Adrenal gland (tissue), 12 donors: ENCODE measurements around the gene WFS1. TPM values are rescaled to one million over a fixed set of nuclear protein-coding genes. Genes with fewer than 3 reads are reported as not detected.

ENCODE experiments used
- DNase-seq, 7 donors: peaks; one replicate each; pipeline ENCODE4 v3.0.0-alpha.2; 2019 to 2020
- H3K27ac ChIP-seq, 5 donors: fragments of 200-600 bp; sonication (generic) in 4 of 5; 1 replicate in 3 of 5; 2 replicates in 2 of 5; pipeline versions ENCODE4 v1.5.1 to v1.8.0; 2016 to 2020; ENCODE audit warnings: mild to moderate bottlenecking in 1 of 5
- H3K27me3 ChIP-seq: fragments of 200-600 bp; 2 replicates; pipeline ENCODE4 v1.8.0; 2021
- H3K36me3 ChIP-seq, 2 donors: fragments of 200-600 bp; replicated peaks in 1 of 2; 1 replicate in 1 of 2; 2 replicates in 1 of 2; pipeline versions ENCODE4 v1.5.1 to v1.8.0; 2018 to 2022
- H3K4me1 ChIP-seq, 2 donors: fragments of 200-600 bp; replicated peaks in 1 of 2; 1 replicate in 1 of 2; 2 replicates in 1 of 2; pipeline versions ENCODE4 v1.5.1 to v1.8.0; 2018 to 2021
- H3K4me3 ChIP-seq, 4 donors: fragments of 200-600 bp; sonication (generic) in 3 of 4; one replicate each; pipeline ENCODE4 v1.5.1; 2016 to 2018
- H3K9me3 ChIP-seq, 3 donors: fragments of 200-600 bp; sonication (generic) in 1 of 3; replicated peaks in 1 of 3; 1 replicate in 2 of 3; 2 replicates in 1 of 3; pipeline versions ENCODE4 v1.5.1 to v1.8.0; 2016 to 2021
- POLR2A ChIP-seq, 2 donors: fragments of 450-650 bp; IDR thresholded peaks; one replicate each; pipeline ENCODE4 v1.6.1; 2017; ENCODE audit warnings: antibody characterized with exemption in 2 of 2, mild to moderate bottlenecking in 2 of 2, moderate library complexity in 1 of 2
- WGBS, 4 donors: extraction: QIAGEN DNeasy Blood & Tissue Kit in 2 of 4; methylation state at CpG; one replicate each; pipeline versions ENCODE4 v1.1.5 to v1.1.7; 2013 to 2017; 5-methylcytosine and 5-hydroxymethylcytosine counted together
- intact Hi-C, 2 donors: fragments of 100-400 bp; cut with DNase I; formaldehyde crosslinking; loops; one replicate each; pipeline versions ENCODE4 v1.14.1 to v1.15.0; 2022 to 2023
- polyA plus RNA-seq, 3 donors: library from polyadenylated mRNA; stranded (reverse); fragments of 200-250 nt in 2 of 3; fragments of 350-450 nt in 1 of 3; fragmentation: Illumina TruSeq in 1 of 3; extraction: RNeasy Lipid Tissue Mini Kit (QIAGEN cat#74804) in 1 of 3; gene quantifications; one replicate each; pipeline ENCODE4 v1.2.3, GENCODE V29; 2013 to 2014
- total RNA-seq, 9 donors: library from RNA; depleted of rRNA in 4 of 9; stranded (reverse); fragments of >200 nt in 4 of 9; fragments of 120-200 nt in 1 of 9; fragmentation: NEBNext Ultra II Directional in 1 of 9; extraction: Animal tissue kit (Norgen Biotek cat#: 25700) in 1 of 9; gene quantifications; one replicate each; pipeline versions ENCODE4 v1.1.0 to v1.2.4, GENCODE V29; 2013 to 2023
- TF ChIP-seq, protein P1 (sequence below), 6 experiments: fragments of 450-650 bp in 4 of 6; fragments of 200-600 bp in 2 of 6; sonication (generic) in 1 of 6; IDR thresholded peaks; 1 replicate in 5 of 6; 2 replicates in 1 of 6; pipeline versions ENCODE4 v1.5.1 to v1.8.0; 2016 to 2021; ENCODE audit warnings: antibody characterized with exemption in 6 of 6, mild to moderate bottlenecking in 2 of 6, moderate library complexity in 1 of 6
- donor health status: healthy with polysubstance abuse.
- donor health status: Bipolar disorder and iron deficiency.
- donor health status: DM: yes; HTN: yes; CAD: no.
- donor health status: DM: no; HTN: no; CAD: no.
- donor health status: DM: no; HTN: no; CAD: no.
- donor health status: DM: yes; HTN: yes; CAD: no.

Gene WFS1
- total and polyA plus RNA-seq, 12 donors = 20.8 to 64.4 (median 33.1) TPM

DNA sequence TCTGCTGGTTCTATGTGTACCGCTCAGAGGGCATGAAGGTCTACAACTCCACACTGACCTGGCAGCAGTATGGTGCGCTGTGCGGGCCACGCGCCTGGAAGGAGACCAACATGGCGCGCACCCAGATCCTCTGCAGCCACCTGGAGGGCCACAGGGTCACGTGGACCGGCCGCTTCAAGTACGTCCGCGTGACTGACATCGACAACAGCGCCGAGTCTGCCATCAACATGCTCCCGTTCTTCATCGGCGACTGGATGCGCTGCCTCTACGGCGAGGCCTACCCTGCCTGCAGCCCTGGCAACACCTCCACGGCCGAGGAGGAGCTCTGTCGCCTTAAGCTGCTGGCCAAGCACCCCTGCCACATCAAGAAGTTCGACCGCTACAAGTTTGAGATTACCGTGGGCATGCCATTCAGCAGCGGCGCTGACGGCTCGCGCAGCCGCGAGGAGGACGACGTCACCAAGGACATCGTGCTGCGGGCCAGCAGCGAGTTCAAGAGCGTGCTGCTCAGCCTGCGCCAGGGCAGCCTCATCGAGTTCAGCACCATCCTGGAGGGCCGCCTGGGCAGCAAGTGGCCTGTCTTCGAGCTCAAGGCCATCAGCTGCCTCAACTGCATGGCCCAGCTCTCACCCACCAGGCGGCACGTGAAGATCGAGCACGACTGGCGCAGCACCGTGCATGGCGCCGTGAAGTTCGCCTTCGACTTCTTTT is 32.2 kb downstream of the WFS1 start:
- WGBS, 4 donors = 96 to 97% (median 97%) methylated on average over 22 to 55 of the region's 55 CpGs
- Histone ChIP-seq H3K9me3 (no peaks in the 10 kb centered on the region), H3K36me3 (peaks cover 0 to 40% of the 10 kb centered on the region in 2 donors), H3K4me3 (no peak overlapping the region), H3K27ac (no peak overlapping the region), H3K4me1 (no peaks in the 10 kb centered on the region), H3K27me3 (no peaks in the 10 kb centered on the region)
- no peak for DNase-seq
- intact Hi-C loops = no loop called here
- TF ChIP-seq, protein P1, sequence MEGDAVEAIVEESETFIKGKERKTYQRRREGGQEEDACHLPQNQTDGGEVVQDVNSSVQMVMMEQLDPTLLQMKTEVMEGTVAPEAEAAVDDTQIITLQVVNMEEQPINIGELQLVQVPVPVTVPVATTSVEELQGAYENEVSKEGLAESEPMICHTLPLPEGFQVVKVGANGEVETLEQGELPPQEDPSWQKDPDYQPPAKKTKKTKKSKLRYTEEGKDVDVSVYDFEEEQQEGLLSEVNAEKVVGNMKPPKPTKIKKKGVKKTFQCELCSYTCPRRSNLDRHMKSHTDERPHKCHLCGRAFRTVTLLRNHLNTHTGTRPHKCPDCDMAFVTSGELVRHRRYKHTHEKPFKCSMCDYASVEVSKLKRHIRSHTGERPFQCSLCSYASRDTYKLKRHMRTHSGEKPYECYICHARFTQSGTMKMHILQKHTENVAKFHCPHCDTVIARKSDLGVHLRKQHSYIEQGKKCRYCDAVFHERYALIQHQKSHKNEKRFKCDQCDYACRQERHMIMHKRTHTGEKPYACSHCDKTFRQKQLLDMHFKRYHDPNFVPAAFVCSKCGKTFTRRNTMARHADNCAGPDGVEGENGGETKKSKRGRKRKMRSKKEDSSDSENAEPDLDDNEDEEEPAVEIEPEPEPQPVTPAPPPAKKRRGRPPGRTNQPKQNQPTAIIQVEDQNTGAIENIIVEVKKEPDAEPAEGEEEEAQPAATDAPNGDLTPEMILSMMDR (IDR thresholded peaks at IDR 0.05) = no peak
- TF ChIP-seq POLR2A (IDR thresholded peaks at IDR 0.05) = no peak

DNA sequence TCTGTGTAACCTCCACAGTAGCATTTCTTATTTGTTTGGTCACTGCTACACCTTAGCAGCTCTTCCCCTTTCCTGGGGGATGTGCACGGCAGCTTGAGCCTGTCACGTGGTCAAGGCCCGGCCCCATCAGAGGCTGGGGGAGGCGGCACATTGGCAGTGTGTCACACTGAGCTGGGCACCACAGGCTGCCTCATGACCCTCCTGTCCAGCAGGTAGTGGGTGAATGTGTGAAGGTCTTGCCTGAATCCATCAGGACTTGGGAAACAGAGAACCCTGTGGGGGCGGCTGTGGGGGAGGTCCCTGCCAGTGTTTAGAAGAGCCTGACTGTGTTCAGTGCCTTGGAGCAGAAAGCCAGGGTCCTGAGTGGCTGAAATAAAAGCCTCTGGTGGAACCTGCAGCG is 33.2 kb downstream of the WFS1 start:
- no peak for TF ChIP-seq POLR2A (IDR thresholded peaks at IDR 0.05)
- TF ChIP-seq, protein P1 (IDR thresholded peaks at IDR 0.05) = no peak
- Histone ChIP-seq H3K9me3 (no peaks in the 10 kb centered on the region), H3K4me3 (no peak overlapping the region), H3K27ac (no peak overlapping the region), H3K4me1 (no peaks in the 10 kb centered on the region), H3K36me3 (peaks cover 0 to 32% of the 10 kb centered on the region in 2 donors), H3K27me3 (no peaks in the 10 kb centered on the region)
- no peak for DNase-seq
- intact Hi-C loops = no loop called here
- WGBS, 4 donors = 86 to 95% (median 91%) methylated on average over 5 to 6 of the region's 6 CpGs

DNA sequence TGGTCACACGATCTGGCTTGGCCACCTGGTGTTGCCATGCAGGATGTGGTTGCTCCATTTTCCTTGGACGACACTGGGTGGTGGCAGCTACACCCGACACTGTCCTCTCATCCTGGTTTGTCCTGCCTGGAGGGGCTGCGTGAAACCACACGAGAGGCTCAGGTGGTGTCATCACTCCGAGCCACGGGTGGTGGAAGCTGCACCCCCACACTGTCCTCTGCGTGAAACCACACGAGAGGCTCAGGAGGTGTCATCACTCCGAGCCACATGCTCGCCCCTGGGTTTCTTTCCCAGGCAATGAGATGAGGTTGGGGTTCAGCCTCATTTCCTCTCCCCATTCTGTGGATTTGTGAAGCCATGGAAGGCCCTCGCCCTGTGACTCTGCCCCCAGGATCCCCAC is 34.3 kb downstream of the WFS1 start:
- WGBS, 4 donors = 87 to 96% (median 92%) methylated on average over 4 to 12 of the region's 12 CpGs
- no peak for DNase-seq
- no peak overlapping the region for H3K27ac ChIP-seq
- H3K4me3 ChIP-seq = no peak overlapping the region
- intact Hi-C loops = no loop called here
- H3K9me3 ChIP-seq = no peaks in the 10 kb centered on the region
- no peaks in the 10 kb centered on the region for H3K27me3 ChIP-seq
- H3K4me1 ChIP-seq = no peaks in the 10 kb centered on the region
- TF ChIP-seq POLR2A (IDR thresholded peaks at IDR 0.05) = no peak
- TF ChIP-seq, protein P1 (IDR thresholded peaks at IDR 0.05) = no peak
- H3K36me3 ChIP-seq = peaks cover 0 to 31% of the 10 kb centered on the region in 2 donors

DNA sequence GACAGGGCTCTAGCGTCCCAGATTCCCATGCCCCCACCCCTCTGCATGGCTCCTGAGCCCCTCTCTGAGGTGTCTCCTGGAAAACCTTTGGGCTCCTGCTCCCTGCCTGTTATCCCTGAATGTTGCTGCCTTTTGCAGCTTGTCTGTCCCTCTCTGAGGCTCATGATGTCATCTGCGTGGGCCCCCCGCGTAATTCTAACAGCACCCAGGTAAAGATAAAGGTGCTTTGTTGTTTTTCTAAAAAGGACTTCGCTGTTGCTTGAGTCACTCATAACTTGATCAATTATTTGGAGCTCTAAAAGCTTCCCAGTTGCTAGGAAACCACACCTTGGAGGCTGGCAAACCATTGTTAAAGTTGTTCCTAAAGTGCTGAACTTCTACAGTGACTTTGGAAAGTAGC is 36.6 kb downstream of the WFS1 start:
- H3K36me3 ChIP-seq = peaks cover 0 to 23% of the 10 kb centered on the region in 2 donors
- H3K4me3 ChIP-seq = no peak overlapping the region
- no peaks in the 10 kb centered on the region for H3K9me3 ChIP-seq
- H3K27ac ChIP-seq = no peak overlapping the region
- 84 to 92% (median 87%) methylated on average over 5 of the region's 5 CpGs for WGBS, 4 donors
- no peaks in the 10 kb centered on the region for H3K4me1 ChIP-seq
- TF ChIP-seq, protein P1 (IDR thresholded peaks at IDR 0.05) = no peak
- TF ChIP-seq POLR2A (IDR thresholded peaks at IDR 0.05) = no peak
- DNase-seq = no peak
- intact Hi-C loops = no loop called here
- H3K27me3 ChIP-seq = no peaks in the 10 kb centered on the region
